ENCODE measurements around the gene PNMA3.
A peak's percentile ranks its signal among the peaks of the same experiment; 100 is the strongest.

The PNMA3 gene

DNA sequence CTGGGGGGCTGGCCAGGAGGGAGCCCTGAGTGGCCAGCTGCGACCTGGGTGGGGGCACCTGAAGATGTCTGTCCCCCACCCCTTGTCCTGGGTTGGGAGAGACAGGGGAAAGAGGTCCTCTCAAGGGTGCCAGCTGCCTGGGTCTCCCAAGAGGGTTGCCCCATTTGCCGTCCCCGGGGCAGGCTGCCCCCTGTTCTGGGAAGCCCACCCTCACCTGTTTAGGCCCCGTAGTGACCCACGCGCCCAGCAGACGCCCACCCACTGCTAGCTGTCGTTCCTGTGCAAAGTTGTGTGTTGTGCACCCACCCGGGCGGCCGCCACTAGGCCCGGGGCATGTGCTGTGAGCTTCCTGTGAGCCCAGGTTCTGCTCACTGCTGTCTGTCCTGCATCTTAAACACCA is 25.5 kb upstream of the PNMA3 start:
- no peak for DNase-seq (ENCODE audit: low read depth, low spot score)
- CTCF ChIA-PET = no interaction called here
- no peak overlapping the region for H3K4me3 ChIP-seq (ENCODE audit: low read depth, low read length)
- TF ChIP-seq, protein P1, sequence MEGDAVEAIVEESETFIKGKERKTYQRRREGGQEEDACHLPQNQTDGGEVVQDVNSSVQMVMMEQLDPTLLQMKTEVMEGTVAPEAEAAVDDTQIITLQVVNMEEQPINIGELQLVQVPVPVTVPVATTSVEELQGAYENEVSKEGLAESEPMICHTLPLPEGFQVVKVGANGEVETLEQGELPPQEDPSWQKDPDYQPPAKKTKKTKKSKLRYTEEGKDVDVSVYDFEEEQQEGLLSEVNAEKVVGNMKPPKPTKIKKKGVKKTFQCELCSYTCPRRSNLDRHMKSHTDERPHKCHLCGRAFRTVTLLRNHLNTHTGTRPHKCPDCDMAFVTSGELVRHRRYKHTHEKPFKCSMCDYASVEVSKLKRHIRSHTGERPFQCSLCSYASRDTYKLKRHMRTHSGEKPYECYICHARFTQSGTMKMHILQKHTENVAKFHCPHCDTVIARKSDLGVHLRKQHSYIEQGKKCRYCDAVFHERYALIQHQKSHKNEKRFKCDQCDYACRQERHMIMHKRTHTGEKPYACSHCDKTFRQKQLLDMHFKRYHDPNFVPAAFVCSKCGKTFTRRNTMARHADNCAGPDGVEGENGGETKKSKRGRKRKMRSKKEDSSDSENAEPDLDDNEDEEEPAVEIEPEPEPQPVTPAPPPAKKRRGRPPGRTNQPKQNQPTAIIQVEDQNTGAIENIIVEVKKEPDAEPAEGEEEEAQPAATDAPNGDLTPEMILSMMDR (IDR thresholded peaks at IDR 0.05; ENCODE audit: insufficient read depth, low read length, missing control alignments) = no peak
- POLR2A ChIA-PET = no interaction called here

DNA sequence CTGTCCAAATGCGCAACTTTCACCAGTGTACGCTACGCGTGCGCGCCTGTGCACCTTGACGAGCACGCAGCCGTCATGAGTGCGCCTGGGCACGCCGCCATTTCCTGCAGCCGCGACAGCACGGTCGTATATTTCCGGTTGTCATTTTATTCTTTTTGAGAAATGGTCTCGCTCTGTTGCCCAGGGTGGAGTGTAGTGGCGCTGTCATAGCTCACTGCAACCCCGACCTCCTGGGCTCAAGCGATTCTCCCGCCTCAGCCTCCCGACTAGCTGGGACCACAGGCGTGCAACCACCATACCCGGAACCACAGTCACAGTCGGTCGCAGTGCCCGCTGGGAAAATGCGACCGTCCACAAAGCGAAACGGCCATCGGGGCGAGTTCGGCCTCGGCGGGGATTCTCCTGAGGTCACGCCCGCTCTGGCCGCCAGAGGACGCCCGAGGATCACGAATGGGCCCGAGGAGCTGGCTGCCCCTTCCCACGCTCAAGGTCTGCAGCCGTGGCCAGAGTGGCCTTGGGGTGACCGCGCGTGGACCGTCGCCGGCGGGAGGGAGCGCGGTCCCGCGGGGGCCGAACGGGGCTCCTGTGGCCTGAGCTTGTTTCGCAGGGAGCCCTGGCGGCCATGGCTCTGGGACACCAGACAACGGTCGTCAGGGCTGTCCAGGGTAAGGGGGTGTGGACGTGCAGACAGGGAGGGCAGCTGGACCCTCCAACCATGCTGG is 23.7 kb upstream of the PNMA3 start:
- TF ChIP-seq, protein P1 (IDR thresholded peaks at IDR 0.05; ENCODE audit: insufficient read depth, low read length, missing control alignments) = peak; percentile 81
- no peak for DNase-seq (ENCODE audit: low read depth, low spot score)
- peak overlapping the region; percentile 36 for H3K4me3 ChIP-seq (ENCODE audit: low read depth, low read length)
- ChIA-PET POLR2A (no interaction called here), CTCF (interaction anchor here (0.6 to 2.2 kb wide), 26 partner anchors 9 to 915 kb away, joined by 3 to 15 read pairs (median 4); partner anchors contain the start of genes BGN and HAUS7)

DNA sequence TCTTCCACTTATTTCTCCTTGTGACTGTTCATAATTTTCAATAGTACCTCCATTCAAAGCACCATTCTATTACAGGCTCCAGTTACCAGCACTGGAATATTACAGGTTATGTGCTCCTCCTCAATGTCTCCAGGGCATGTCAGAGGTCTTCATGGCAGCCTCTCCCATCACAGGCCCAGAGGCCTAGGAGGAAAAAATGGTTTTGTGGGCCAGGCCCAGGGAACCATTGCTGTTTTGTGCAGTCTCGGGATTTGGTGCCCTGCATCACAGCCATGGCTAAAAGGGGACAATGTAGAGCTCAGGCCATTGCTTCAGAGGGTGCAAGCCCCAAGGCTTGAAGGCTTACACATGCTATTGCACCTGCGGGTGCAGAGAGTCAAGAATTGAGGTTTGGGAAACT is 7.2 kb upstream of the PNMA3 start:
- CTCF ChIA-PET = no interaction called here
- POLR2A ChIA-PET = no interaction called here
- no peak for DNase-seq (ENCODE audit: low read depth, low spot score)
- no peak overlapping the region for H3K4me3 ChIP-seq (ENCODE audit: low read depth, low read length)
- TF ChIP-seq, protein P1 (IDR thresholded peaks at IDR 0.05; ENCODE audit: insufficient read depth, low read length, missing control alignments) = no peak

DNA sequence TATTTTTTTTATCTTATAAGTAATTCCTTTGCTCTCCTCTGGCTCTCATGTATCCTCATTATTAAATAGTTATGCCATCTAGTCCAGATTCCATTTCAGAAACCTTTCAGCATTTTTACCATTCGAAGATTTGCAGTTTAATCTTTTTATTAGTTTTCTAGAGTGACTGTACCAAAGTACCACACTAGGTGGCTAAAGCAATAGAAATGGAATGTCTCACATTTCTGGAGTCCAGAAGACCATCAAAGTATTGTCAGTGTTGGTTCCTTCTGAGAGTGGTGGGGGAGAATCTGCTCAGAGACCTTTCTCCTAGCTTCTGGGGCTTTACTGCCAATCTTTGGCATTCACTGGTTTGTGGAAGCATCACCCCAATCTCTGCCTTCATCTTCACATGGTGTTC is 3.7 kb upstream of the PNMA3 start:
- no peak overlapping the region for H3K4me3 ChIP-seq (ENCODE audit: low read depth, low read length)
- ChIA-PET CTCF (no interaction called here), POLR2A (no interaction called here)
- TF ChIP-seq, protein P1 (IDR thresholded peaks at IDR 0.05; ENCODE audit: insufficient read depth, low read length, missing control alignments) = no peak
- DNase-seq (ENCODE audit: low read depth, low spot score) = no peak

DNA sequence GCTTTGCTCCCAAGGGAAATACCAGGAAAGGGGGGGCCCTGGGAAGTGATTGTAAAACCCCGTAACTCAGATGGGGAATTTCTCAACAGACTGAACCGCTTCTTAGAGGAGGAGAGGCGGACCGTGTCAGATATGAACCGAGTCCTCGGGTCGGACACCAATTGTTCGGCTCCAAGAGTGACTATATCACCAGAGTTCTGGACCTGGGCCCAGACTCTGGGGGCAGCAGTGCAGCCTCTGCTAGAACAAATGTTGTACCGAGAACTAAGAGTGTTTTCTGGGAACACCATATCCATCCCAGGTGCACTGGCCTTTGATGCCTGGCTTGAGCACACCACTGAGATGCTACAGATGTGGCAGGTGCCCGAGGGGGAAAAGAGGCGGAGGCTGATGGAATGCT is 1.0 kb downstream of the PNMA3 start:
- no peak overlapping the region for H3K4me3 ChIP-seq (ENCODE audit: low read depth, low read length)
- DNase-seq (ENCODE audit: low read depth, low spot score) = no peak
- POLR2A ChIA-PET = no interaction called here
- CTCF ChIA-PET = no interaction called here
- TF ChIP-seq, protein P1 (IDR thresholded peaks at IDR 0.05; ENCODE audit: insufficient read depth, low read length, missing control alignments) = no peak

DNA sequence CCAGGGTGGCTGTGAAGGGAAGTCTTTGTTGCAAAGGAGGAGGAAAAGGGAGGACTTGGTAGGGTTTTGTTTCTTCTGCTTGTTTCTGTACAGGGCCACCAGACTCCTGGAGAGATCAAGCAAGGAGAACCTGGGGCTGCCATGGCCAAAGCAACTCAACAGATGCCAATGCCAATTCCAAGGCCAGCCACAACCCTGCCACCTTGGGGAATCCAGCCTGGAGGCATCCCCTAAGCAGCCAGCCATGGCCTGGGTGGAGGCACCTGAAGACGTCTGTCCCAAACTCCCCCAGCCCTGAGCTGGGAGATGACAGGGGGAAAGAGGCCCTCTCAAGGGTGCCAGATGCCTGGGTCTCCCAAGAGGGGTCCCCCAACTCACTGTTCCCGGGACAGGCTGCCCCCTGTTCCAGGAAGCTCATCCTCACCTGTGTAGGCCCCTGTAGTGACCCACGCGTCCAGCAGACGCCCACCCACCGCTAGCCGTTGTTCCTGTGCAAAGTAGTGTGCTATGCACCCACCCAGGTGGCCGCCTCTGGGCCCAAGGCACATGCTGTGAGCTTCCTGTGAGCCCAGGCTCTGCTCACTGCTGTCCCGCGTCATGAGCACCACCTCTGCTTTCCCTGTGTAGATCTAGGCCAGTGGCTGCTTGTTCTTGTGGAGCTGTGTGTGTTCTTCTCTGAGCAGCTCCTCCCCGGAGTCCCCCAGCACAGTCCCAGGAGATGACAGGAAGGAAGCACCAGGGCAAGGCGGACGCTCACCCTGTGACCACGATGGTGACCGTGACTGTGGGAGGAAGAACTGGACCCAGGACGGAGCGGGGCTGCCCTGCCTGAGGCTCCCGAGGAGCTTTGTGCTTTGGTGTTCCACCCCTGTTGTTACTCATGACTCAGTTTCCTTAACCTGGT is 3.2 kb downstream of the PNMA3 start:
- ChIA-PET CTCF (no interaction called here), POLR2A (no interaction called here)
- H3K4me3 ChIP-seq (ENCODE audit: low read depth, low read length) = no peak overlapping the region
- no peak for DNase-seq (ENCODE audit: low read depth, low spot score)
- TF ChIP-seq, protein P1 (IDR thresholded peaks at IDR 0.05; ENCODE audit: insufficient read depth, low read length, missing control alignments) = no peak

Measured in AG04449 (cell line).